Thoracic aorta (tissue), 2 donors: ENCODE measurements around the gene CHRDL2. TPM values are rescaled to one million over a fixed set of nuclear protein-coding genes. Genes with fewer than 3 reads are reported as not detected.

ENCODE experiments used
- ATAC-seq: fragments of 150-250 bp; one replicate; pipeline ENCODE4 v1.8.0; 2017; ENCODE audit warnings: low read depth; ENCODE audit not compliant: insufficient number of reproducible peaks, low FRiP score
- DNase-seq: peaks from one replicate; pipeline ENCODE4 v3.0.0-alpha.2; 2020; ENCODE audit warnings: low spot score
- H3K27ac ChIP-seq, 2 donors: fragments of 200-600 bp; sonication (generic); 1 replicate in 1 of 2; 2 replicates in 1 of 2; pipeline ENCODE4 v1.5.1; 2016; ENCODE audit warnings: mild to moderate bottlenecking in 2 of 2, moderate library complexity in 2 of 2
- H3K27me3 ChIP-seq: fragments of 200-600 bp; sonication (generic); replicated peaks from 2 replicates; pipeline ENCODE4 v1.6.0; 2016; ENCODE audit warnings: mild to moderate bottlenecking; ENCODE audit not compliant: insufficient read depth
- H3K36me3 ChIP-seq: fragments of 200-600 bp; sonication (generic); one replicate; pipeline ENCODE4 v1.5.1; 2016
- H3K4me1 ChIP-seq, 2 donors: fragments of 200-600 bp; sonication (generic); 1 replicate in 1 of 2; 2 replicates in 1 of 2; pipeline versions ENCODE4 v1.5.1 to v1.6.0; 2016; ENCODE audit warnings: low read depth in 2 of 2, mild to moderate bottlenecking in 1 of 2; ENCODE audit not compliant: control insufficient read depth in 1 of 2
- H3K4me3 ChIP-seq: fragments of 200-600 bp; sonication (generic); 2 replicates; pipeline ENCODE4 v1.5.1; 2016; ENCODE audit warnings: mild to moderate bottlenecking
- H3K9me3 ChIP-seq: fragments of 200-600 bp; sonication (generic); 2 replicates; pipeline ENCODE4 v1.5.1; 2016
- CTCF ChIP-seq: fragments of 200-600 bp; sonication (generic); IDR thresholded peaks from one replicate; pipeline ENCODE4 v1.5.1; 2019; ENCODE audit warnings: antibody characterized with exemption
- total RNA-seq, 2 donors: library from RNA; depleted of rRNA; stranded (reverse); fragments of >200 nt; gene quantifications; one replicate each; pipeline versions ENCODE4 v1.1.0 to v1.2.3, GENCODE V29; 2016

Gene CHRDL2
- total RNA-seq, 2 donors from 2014 or later: 1.9 TPM; not detected in 1

GRCh38 chr11:74689666-74690065, 41.6 kb downstream of the CHRDL2 start:
- no peak overlapping the region for H3K4me3 ChIP-seq
- no peaks in the 10 kb centered on the region for H3K27me3 ChIP-seq
- H3K27ac ChIP-seq: no peak overlapping the region
- no peaks in the 10 kb centered on the region for H3K9me3 ChIP-seq
- TF ChIP-seq CTCF: no peak
- no peaks in the 10 kb centered on the region for H3K36me3 ChIP-seq
- no peak for ATAC-seq
- DNase-seq: no peak
- H3K4me1 ChIP-seq: peaks cover 0 to 16% of the 10 kb centered on the region in 2 donors

GRCh38 chr11:74687237-74688023, 43.8 kb downstream of the CHRDL2 start:
- no peak overlapping the region for H3K4me3 ChIP-seq
- H3K27me3 ChIP-seq: no peaks in the 10 kb centered on the region
- DNase-seq (no peak), ATAC-seq (no peak)
- TF ChIP-seq CTCF: no peak
- no peaks in the 10 kb centered on the region for H3K36me3 ChIP-seq
- no peaks in the 10 kb centered on the region for H3K9me3 ChIP-seq
- H3K27ac ChIP-seq: peak overlapping the region in 1 of 2 donors; percentile 47
- peaks cover 6 to 37% of the 10 kb centered on the region in 2 donors for H3K4me1 ChIP-seq

GRCh38 chr11:74686792-74687191, 44.4 kb downstream of the CHRDL2 start:
- no peaks in the 10 kb centered on the region for H3K36me3 ChIP-seq
- TF ChIP-seq CTCF: no peak
- H3K4me1 ChIP-seq: peaks cover 11 to 43% of the 10 kb centered on the region in 2 donors
- no peaks in the 10 kb centered on the region for H3K9me3 ChIP-seq
- no peaks in the 10 kb centered on the region for H3K27me3 ChIP-seq
- no peak overlapping the region for H3K27ac ChIP-seq
- H3K4me3 ChIP-seq: no peak overlapping the region
- DNase-seq (no peak), ATAC-seq (no peak)

GRCh38 chr11:74685905-74686304, 45.3 kb downstream of the CHRDL2 start:
- Histone ChIP-seq H3K4me3 (no peak overlapping the region), H3K4me1 (peaks cover 11 to 52% of the 10 kb centered on the region in 2 donors), H3K36me3 (no peaks in the 10 kb centered on the region), H3K27me3 (no peaks in the 10 kb centered on the region), H3K27ac (no peak overlapping the region), H3K9me3 (no peaks in the 10 kb centered on the region)
- TF ChIP-seq CTCF: no peak
- ATAC-seq: no peak
- no peak for DNase-seq

- ATAC-seq (no peak), DNase-seq (no peak)
- no peak for TF ChIP-seq CTCF
- no peaks in the 10 kb centered on the region for H3K27me3 ChIP-seq
- no peak overlapping the region for H3K4me3 ChIP-seq
- H3K9me3 ChIP-seq: no peaks in the 10 kb centered on the region
- no peaks in the 10 kb centered on the region for H3K36me3 ChIP-seq
- H3K27ac ChIP-seq: no peak overlapping the region
- peaks cover 11 to 52% of the 10 kb centered on the region in 2 donors for H3K4me1 ChIP-seq
Measured at GRCh38 chr11:74685338-74685737, 45.9 kb downstream of the CHRDL2 start.
